HG02642 (cell line): ENCODE measurements around the gene LGALS3.

ENCODE experiments used
- ATAC-seq: cut with Tn5 transposase; IDR thresholded peaks from one replicate; pipeline ENCODE4 v1.9.1; 2021; ENCODE audit warnings: mild to moderate bottlenecking; ENCODE audit not compliant: unreplicated experiment, poor library complexity

Gene LGALS3

GRCh38 chr14:55170526-55170925 lies 41.5 kb downstream of the LGALS3 start:
- ATAC-seq, result no peak

- peak; percentile 15 for ATAC-seq
These were observed 51.0 kb downstream of the LGALS3 start for GRCh38 chr14:55180006-55180405.

- ATAC-seq, result peak; percentile 83
These were observed 51.4 kb downstream of the LGALS3 start for GRCh38 chr14:55180434-55180833.

GRCh38 chr14:55188686-55189295 lies 59.7 kb downstream of the LGALS3 start:
- ATAC-seq, result no peak

GRCh38 chr14:55190906-55191202 lies 61.8 kb downstream of the LGALS3 start:
- ATAC-seq, result no peak

- peak; percentile 96 for ATAC-seq
These were observed 62.4 kb downstream of the LGALS3 start, which contains the start of gene DLGAP5 for GRCh38 chr14:55191203-55192053. Gene DLGAP5 (minus strand): TSS chr14:55191585. CDS start chr14:55189179, 2,406 bp downstream.

- ATAC-seq, result no peak
These were observed 63.1 kb downstream of the LGALS3 start for GRCh38 chr14:55192054-55192621.

GRCh38 chr14:55194656-55195355 lies 65.8 kb downstream of the LGALS3 start:
- ATAC-seq, result no peak
